Measurements from ENCODE around the gene IFNAR1. TPM values are rescaled to one million over a fixed set of nuclear protein-coding genes. Genes with fewer than 3 reads are reported as not detected.

The IFNAR1 gene
- total and polyA plus RNA-seq, 2 of the 4 experiments (the other 2 are of a cell fraction), result 7.8 to 9.9 TPM

DNA sequence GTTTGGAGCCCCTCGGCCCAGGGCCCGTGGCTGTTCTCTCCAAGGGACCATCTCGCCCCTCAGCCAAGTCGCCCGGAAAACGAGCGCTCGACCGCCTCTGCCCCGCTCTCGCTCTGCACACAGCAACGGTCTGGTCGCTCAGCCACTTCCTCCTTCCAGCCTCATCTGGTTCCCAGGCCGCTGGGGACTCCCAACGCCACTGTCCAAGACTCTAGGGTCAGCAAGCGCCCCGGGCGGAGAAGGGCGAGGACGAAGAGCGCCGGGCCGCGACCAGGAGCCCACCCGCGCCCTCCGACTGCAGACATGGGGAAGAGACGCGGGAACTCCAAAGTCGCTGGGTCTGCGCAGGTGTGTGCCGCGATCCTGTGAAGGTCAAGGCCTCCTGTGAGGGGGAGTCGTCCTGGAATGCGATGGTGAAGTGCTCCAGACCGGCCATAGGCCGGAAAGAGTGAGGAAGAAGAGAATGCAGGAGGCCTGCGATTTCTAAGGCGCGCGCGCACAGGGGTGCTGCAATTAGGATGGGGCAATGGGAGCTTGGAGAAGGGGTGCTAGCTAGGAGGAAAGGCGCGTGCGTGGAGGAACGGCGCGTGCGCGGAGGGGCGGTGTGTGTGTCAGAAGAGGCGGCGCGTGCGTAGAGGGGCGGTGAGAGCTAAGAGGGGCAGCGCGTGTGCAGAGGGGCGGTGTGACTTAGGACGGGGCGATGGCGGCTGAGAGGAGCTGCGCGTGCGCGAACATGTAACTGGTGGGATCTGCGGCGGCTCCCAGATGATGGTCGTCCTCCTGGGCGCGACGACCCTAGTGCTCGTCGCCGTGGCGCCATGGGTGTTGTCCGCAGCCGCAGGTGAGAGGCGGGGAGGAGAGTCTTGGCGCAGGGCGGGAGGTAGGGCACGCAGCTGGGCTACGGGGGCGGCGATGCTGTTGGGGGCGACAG is at the start of gene IFNAR1 (continued):
- TF ChIP-seq RCOR1 (IDR thresholded peaks at IDR 0.05; ENCODE audit: insufficient replicate concordance, low read length), result peak; percentile 26
- TF ChIP-seq SMC3 (IDR thresholded peaks at IDR 0.05; ENCODE audit: low read depth, low read length), result no peak
- TF ChIP-seq, protein P1, sequence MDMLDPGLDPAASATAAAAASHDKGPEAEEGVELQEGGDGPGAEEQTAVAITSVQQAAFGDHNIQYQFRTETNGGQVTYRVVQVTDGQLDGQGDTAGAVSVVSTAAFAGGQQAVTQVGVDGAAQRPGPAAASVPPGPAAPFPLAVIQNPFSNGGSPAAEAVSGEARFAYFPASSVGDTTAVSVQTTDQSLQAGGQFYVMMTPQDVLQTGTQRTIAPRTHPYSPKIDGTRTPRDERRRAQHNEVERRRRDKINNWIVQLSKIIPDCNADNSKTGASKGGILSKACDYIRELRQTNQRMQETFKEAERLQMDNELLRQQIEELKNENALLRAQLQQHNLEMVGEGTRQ (IDR thresholded peaks at IDR 0.05; ENCODE audit: low read depth, low read length), result peak; percentile 52; the same call in 1 of the 2 replicates
- no peak for TF ChIP-seq NFE2L2 (IDR thresholded peaks at IDR 0.05; ENCODE audit: low read depth, low read length)

All from IMR-90 (cell line).